CD14-positive monocyte (primary cell): ENCODE data around the gene AVPR2. TPM values are rescaled to one million over a fixed set of nuclear protein-coding genes. Genes with fewer than 3 reads are reported as not detected.

Experiments
- DNase-seq, 3 donors: peaks; one replicate each; pipeline ENCODE4 v3.0.0-alpha.2; 2011 to 2022
- H2AFZ ChIP-seq: 2 replicates; pipeline ENCODE4 v1.6.0; 2012; ENCODE audit warnings: mild to moderate bottlenecking, low read depth, low read length, inconsistent platforms; ENCODE audit not compliant: insufficient read depth, poor library complexity, severe bottlenecking
- H3K27ac ChIP-seq, 2 donors: 1 replicate in 1 of 2; 2 replicates in 1 of 2; pipeline ENCODE4 v1.5.1; 2012 to 2013; ENCODE audit warnings: low read length in 2 of 2, control low read depth in 1 of 2, inconsistent platforms in 1 of 2, low read depth in 1 of 2, mild to moderate bottlenecking in 1 of 2
- H3K27me3 ChIP-seq, 2 donors: one replicate each; pipeline versions ENCODE4 v1.6.0 to v1.6.1; 2011 to 2013; ENCODE audit warnings: low read length in 2 of 2; ENCODE audit not compliant: control insufficient read depth in 2 of 2, insufficient read depth in 2 of 2
- H3K36me3 ChIP-seq, 2 donors: replicated peaks in 1 of 2; 1 replicate in 1 of 2; 2 replicates in 1 of 2; pipeline versions ENCODE4 v1.5.1 to v1.6.1; 2012 to 2013; ENCODE audit warnings: low read length in 2 of 2, control low read depth in 1 of 2, inconsistent platforms in 1 of 2, mild to moderate bottlenecking in 1 of 2; ENCODE audit not compliant: insufficient read depth in 2 of 2, control insufficient read depth in 1 of 2
- H3K4me1 ChIP-seq, 2 donors: 1 replicate in 1 of 2; 2 replicates in 1 of 2; pipeline versions ENCODE4 v1.5.1 to v1.6.1; 2012 to 2013; ENCODE audit warnings: low read length in 2 of 2, control low read depth in 1 of 2, inconsistent platforms in 1 of 2, mild to moderate bottlenecking in 1 of 2, moderate library complexity in 1 of 2; ENCODE audit not compliant: insufficient read depth in 2 of 2, control insufficient read depth in 1 of 2
- H3K4me2 ChIP-seq: replicated peaks from 2 replicates; pipeline ENCODE3; 2012; ENCODE audit warnings: low read length, moderate library complexity, mild to moderate bottlenecking; ENCODE audit not compliant: poor library complexity, severe bottlenecking; ENCODE audit errors: extremely low read depth
- H3K4me3 ChIP-seq, 3 experiments: fragments of 200-600 bp in 1 of 3; sonication (generic) in 1 of 3; replicated peaks in 1 of 3; 1 replicate in 2 of 3; 2 replicates in 1 of 3; pipeline ENCODE4 v1.5.1; 2011 to 2013; ENCODE audit warnings: low read length in 3 of 3, mild to moderate bottlenecking in 3 of 3, control low read depth in 2 of 3, low read depth in 2 of 3, inconsistent platforms in 1 of 3, moderate library complexity in 1 of 3
- H3K79me2 ChIP-seq: 2 replicates; pipeline ENCODE4 v1.6.0; 2012; ENCODE audit warnings: mild to moderate bottlenecking, control low read depth, inconsistent platforms, low read length, moderate library complexity; ENCODE audit not compliant: insufficient read depth
- H3K9ac ChIP-seq: 2 replicates; pipeline ENCODE4 v1.6.0; 2017; ENCODE audit warnings: low read length, mild to moderate bottlenecking; ENCODE audit not compliant: insufficient read depth, poor library complexity, severe bottlenecking
- H3K9me3 ChIP-seq, 2 donors: replicated peaks in 1 of 2; 1 replicate in 1 of 2; 2 replicates in 1 of 2; pipeline versions ENCODE4 v1.5.1 to v1.6.1; 2012 to 2013; ENCODE audit warnings: low read length in 2 of 2, control low read depth in 1 of 2; ENCODE audit not compliant: control insufficient read depth in 1 of 2, insufficient read depth in 1 of 2
- H4K20me1 ChIP-seq: 2 replicates; pipeline ENCODE4 v1.6.0; 2012; ENCODE audit warnings: mild to moderate bottlenecking, low read length, control low read depth, moderate library complexity; ENCODE audit not compliant: insufficient read depth
- H3K27ac Mint-ChIP-seq, 7 donors: one replicate each; pipeline ENCODE4 v1.8.0; 2020; ENCODE audit warnings: mild to moderate bottlenecking in 7 of 7, mixed read lengths in 7 of 7, moderate library complexity in 6 of 7, inconsistent platforms in 2 of 7
- H3K27me3 Mint-ChIP-seq, 3 donors: one replicate each; pipeline ENCODE4 v1.8.0; 2021 to 2022; ENCODE audit warnings: low read depth in 3 of 3, mild to moderate bottlenecking in 3 of 3, mixed read lengths in 3 of 3, moderate library complexity in 3 of 3, inconsistent platforms in 1 of 3
- H3K36me3 Mint-ChIP-seq, 2 donors: one replicate each; pipeline ENCODE4 v1.8.0; 2020; ENCODE audit warnings: mixed read lengths in 2 of 2, inconsistent platforms in 1 of 2, mild to moderate bottlenecking in 1 of 2
- H3K4me1 Mint-ChIP-seq: one replicate; pipeline ENCODE4 v1.8.0; 2020; ENCODE audit warnings: mild to moderate bottlenecking, mixed read lengths
- H3K4me3 Mint-ChIP-seq, 2 donors: one replicate each; pipeline ENCODE4 v1.8.0; 2020; ENCODE audit warnings: mild to moderate bottlenecking in 2 of 2, mixed read lengths in 2 of 2, moderate library complexity in 1 of 2
- H3K9me3 Mint-ChIP-seq, 7 donors: one replicate each; pipeline ENCODE4 v1.8.0; 2020 to 2022; ENCODE audit warnings: mixed read lengths in 7 of 7, mild to moderate bottlenecking in 6 of 7, moderate library complexity in 6 of 7, inconsistent platforms in 2 of 7
- WGBS: methylation state at CpG from one replicate; pipeline ENCODE4 v1.1.5; 2013; ENCODE audit warnings: missing lambda C conversion rate; ENCODE audit not compliant: insufficient coverage; 5-methylcytosine and 5-hydroxymethylcytosine counted together
- intact Hi-C, 2 donors: fragments of 100-400 bp; cut with micrococcal nuclease; formaldehyde crosslinking; loops; one replicate each; pipeline versions ENCODE4 v1.15.0 to v1.15.1; 2023
- polyA plus RNA-seq, 3 donors: library from polyadenylated mRNA; depleted of rRNA in 1 of 3; unstranded in 2 of 3; stranded (reverse) in 1 of 3; fragments of 300-500 nt in 2 of 3; fragments of >200 nt in 1 of 3; fragmentation: Illumina TruSeq in 2 of 3; gene quantifications; 1 replicate in 2 of 3; 2 replicates in 1 of 3; pipeline ENCODE4 v1.2.3, GENCODE V29; 2012 to 2021
- TF ChIP-seq, protein P1 (sequence below): fragments of 200-600 bp; IDR thresholded peaks from one replicate; pipeline ENCODE4 v1.8.0; 2022; ENCODE audit warnings: antibody characterized with exemption, mild to moderate bottlenecking

The AVPR2 gene
- polyA plus RNA-seq, 3 donors: 0.14 to 0.27 TPM; not detected in 1

GRCh38 chrX:153932220-153932915 lies 27.9 kb downstream of the AVPR2 start:
- DNase-seq: no peak
- H3K4me1 Mint-ChIP-seq: peaks cover 26% of the 10 kb centered on the region
- peaks cover 46% of the 10 kb centered on the region for H3K79me2 ChIP-seq
- peaks cover 18 to 35% of the 10 kb centered on the region in 2 donors for H3K36me3 Mint-ChIP-seq
- H3K4me2 ChIP-seq: no peak overlapping the region
- no peaks in the 10 kb centered on the region for H3K9me3 ChIP-seq
- intact Hi-C loops: no loop called here
- peaks cover 0 to 16% (median 3%) of the 10 kb centered on the region in 7 donors for H3K9me3 Mint-ChIP-seq
- no peak overlapping the region for H2AFZ ChIP-seq
- H3K9ac ChIP-seq: no peak overlapping the region
- H3K27ac ChIP-seq: no peak overlapping the region
- peak overlapping the region in 1 of 7 donors; percentile 14 for H3K27ac Mint-ChIP-seq
- peaks cover 0 to 45% (median 2%) of the 10 kb centered on the region in 3 donors for H3K27me3 Mint-ChIP-seq
- peaks cover 31 to 36% of the 10 kb centered on the region in 2 donors for H3K36me3 ChIP-seq
- 100% methylated on average over 2 of the region's 13 CpGs for WGBS
- peaks cover 0 to 3% of the 10 kb centered on the region in 2 donors for H3K27me3 ChIP-seq
- H3K4me3 ChIP-seq: no peak overlapping the region
- peaks cover 74% of the 10 kb centered on the region for H4K20me1 ChIP-seq
- peaks cover 38 to 50% of the 10 kb centered on the region in 2 donors for H3K4me1 ChIP-seq
- TF ChIP-seq, protein P1, sequence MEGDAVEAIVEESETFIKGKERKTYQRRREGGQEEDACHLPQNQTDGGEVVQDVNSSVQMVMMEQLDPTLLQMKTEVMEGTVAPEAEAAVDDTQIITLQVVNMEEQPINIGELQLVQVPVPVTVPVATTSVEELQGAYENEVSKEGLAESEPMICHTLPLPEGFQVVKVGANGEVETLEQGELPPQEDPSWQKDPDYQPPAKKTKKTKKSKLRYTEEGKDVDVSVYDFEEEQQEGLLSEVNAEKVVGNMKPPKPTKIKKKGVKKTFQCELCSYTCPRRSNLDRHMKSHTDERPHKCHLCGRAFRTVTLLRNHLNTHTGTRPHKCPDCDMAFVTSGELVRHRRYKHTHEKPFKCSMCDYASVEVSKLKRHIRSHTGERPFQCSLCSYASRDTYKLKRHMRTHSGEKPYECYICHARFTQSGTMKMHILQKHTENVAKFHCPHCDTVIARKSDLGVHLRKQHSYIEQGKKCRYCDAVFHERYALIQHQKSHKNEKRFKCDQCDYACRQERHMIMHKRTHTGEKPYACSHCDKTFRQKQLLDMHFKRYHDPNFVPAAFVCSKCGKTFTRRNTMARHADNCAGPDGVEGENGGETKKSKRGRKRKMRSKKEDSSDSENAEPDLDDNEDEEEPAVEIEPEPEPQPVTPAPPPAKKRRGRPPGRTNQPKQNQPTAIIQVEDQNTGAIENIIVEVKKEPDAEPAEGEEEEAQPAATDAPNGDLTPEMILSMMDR: no peak
- no peak overlapping the region for H3K4me3 Mint-ChIP-seq

GRCh38 chrX:153933748-153934147 lies 29.3 kb downstream of the AVPR2 start:
- Mint-ChIP-seq H3K4me3 (peak overlapping the region; percentile 79 to 88), H3K4me1 (peaks cover 23% of the 10 kb centered on the region), H3K36me3 (peaks cover 23 to 43% of the 10 kb centered on the region in 2 donors), H3K9me3 (peaks cover 0 to 14% (median 2%) of the 10 kb centered on the region in 7 donors), H3K27ac (peak overlapping the region in 5 of 7 donors; percentile 11 to 84 (median 60)), H3K27me3 (peaks cover 0 to 47% (median 2%) of the 10 kb centered on the region in 3 donors)
- Histone ChIP-seq H4K20me1 (peaks cover 75% of the 10 kb centered on the region), H3K4me3 (peak overlapping the region in 2 of 3 experiments; percentile 66 to 85), H3K4me2 (peak overlapping the region; percentile 94), H3K36me3 (peaks cover 34 to 43% of the 10 kb centered on the region in 2 donors), H3K79me2 (peaks cover 41% of the 10 kb centered on the region), H3K27ac (peak overlapping the region in 1 of 2 donors; percentile 48), H3K27me3 (peaks cover 0 to 3% of the 10 kb centered on the region in 2 donors), H2AFZ (no peak overlapping the region), H3K9ac (peak overlapping the region; percentile 45), H3K4me1 (peaks cover 31 to 36% of the 10 kb centered on the region in 2 donors), H3K9me3 (no peaks in the 10 kb centered on the region)
- intact Hi-C loops: no loop called here
- TF ChIP-seq, protein P1: no peak
- peak in 2 of 3 donors; percentile 12 to 28 for DNase-seq
- 75% methylated on average over 2 of the region's 7 CpGs for WGBS
